GM21528 (cell line): ENCODE data around the gene PARVG.

ENCODE experiments used
- ATAC-seq: cut with Tn5 transposase; IDR thresholded peaks from one replicate; pipeline ENCODE4 v1.9.1; 2021; ENCODE audit warnings: mild to moderate bottlenecking, moderate library complexity; ENCODE audit not compliant: unreplicated experiment, low FRiP score

Gene PARVG

GRCh38 chr22:44193535-44193891 is 12.8 kb downstream of the PARVG start:
- ATAC-seq = no peak

- ATAC-seq = no peak
These were observed 13.8 kb downstream of the PARVG start for GRCh38 chr22:44194569-44194968.

GRCh38 chr22:44195189-44195871 is 14.6 kb downstream of the PARVG start:
- ATAC-seq = no peak

- no peak for ATAC-seq
These were observed 15.5 kb downstream of the PARVG start for GRCh38 chr22:44196241-44196640.

- no peak for ATAC-seq
These were observed 16.0 kb downstream of the PARVG start for GRCh38 chr22:44196731-44197131.

- no peak for ATAC-seq
These were observed 16.5 kb downstream of the PARVG start for GRCh38 chr22:44197271-44197670.

- no peak for ATAC-seq
These were observed 18.4 kb downstream of the PARVG start for GRCh38 chr22:44199164-44199563.

- ATAC-seq = no peak
These were observed 19.1 kb downstream of the PARVG start for GRCh38 chr22:44199866-44200265.

GRCh38 chr22:44200451-44200850 is 19.7 kb downstream of the PARVG start:
- no peak for ATAC-seq

- ATAC-seq = no peak
These were observed 20.3 kb downstream of the PARVG start for GRCh38 chr22:44200855-44201550.

- ATAC-seq = no peak
These were observed 20.9 kb downstream of the PARVG start for GRCh38 chr22:44201665-44202064.

GRCh38 chr22:44202261-44202789 is 21.6 kb downstream of the PARVG start:
- no peak for ATAC-seq

- ATAC-seq = no peak
These were observed 22.5 kb downstream of the PARVG start for GRCh38 chr22:44203203-44203602.

GRCh38 chr22:44204739-44205515 is 24.2 kb downstream of the PARVG start:
- no peak for ATAC-seq

GRCh38 chr22:44205516-44206329 is 25.0 kb downstream of the PARVG start:
- ATAC-seq = no peak

- ATAC-seq = no peak
These were observed 25.6 kb downstream of the PARVG start for GRCh38 chr22:44206330-44206645.

GRCh38 chr22:44206696-44207095 is 26.0 kb downstream of the PARVG start:
- no peak for ATAC-seq

- ATAC-seq = no peak
These were observed 26.7 kb downstream of the PARVG start for GRCh38 chr22:44207173-44207980.

GRCh38 chr22:44207981-44208317 is 27.2 kb downstream of the PARVG start:
- ATAC-seq = no peak

- ATAC-seq = no peak
These were observed 28.6 kb downstream of the PARVG start for GRCh38 chr22:44209343-44209742.
